HG03571 (cell line): ENCODE data around the gene ANKH.
"Not testable (repeated sequence)": the region's sequence is repeated elsewhere in the genome, so short reads cannot be mapped to it uniquely, and the experiment has no call there.

Experiments
- ATAC-seq: cut with Tn5 transposase; IDR thresholded peaks from one replicate; pipeline ENCODE4 v1.9.1; 2021; ENCODE audit not compliant: unreplicated experiment

Gene ANKH

DNA sequence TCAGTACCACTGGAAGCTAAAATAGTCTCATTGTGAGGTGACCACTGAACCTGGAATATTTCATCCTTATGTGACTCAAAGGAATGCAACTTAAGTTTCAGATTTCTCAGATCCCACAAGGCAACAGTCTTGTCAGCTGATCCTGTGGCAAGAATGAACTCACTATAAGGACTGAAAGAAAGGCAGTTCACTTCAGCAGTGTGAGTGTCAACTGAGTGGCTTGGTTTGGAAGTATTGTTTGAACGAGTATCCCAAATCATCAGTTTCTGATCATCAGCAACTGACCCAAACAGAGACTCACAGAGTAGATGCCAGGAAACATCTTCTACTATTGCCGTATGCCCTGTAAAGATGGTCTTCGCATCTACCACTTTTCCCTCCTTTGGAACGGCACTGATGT, 74.2 kb downstream of the ANKH start:
- ATAC-seq = not testable (repeated sequence)

DNA sequence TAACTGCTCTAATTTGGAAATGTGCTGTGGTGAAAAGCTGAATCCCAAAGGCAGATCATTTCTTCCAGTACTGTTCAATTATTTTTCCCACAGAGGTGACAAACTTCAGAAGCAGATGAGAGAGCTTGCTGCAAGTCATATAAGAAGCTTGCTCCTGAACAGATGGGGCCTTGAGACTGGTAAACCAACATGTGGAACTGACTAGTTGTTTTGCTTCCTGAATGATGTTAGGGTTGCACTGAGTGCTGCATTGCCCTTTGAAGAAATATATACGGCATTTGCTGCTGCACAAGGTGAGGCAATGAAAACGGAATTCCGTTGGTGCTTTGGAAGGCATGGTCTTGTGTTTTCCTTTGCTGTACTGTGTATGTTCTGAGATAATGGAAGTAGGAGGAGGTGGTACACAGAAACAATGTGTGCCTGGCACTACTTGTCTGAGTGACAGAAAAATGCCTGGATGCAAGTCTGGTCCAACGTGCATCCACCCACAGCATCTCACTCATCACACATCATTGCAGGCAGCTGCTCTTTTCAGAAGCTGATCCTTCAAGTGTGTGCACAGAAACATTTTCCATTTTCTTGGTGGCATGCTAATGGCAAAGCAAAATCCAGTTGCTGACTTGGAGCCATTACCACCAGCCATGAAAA, 76.9 kb downstream of the ANKH start:
- ATAC-seq = no peak

DNA sequence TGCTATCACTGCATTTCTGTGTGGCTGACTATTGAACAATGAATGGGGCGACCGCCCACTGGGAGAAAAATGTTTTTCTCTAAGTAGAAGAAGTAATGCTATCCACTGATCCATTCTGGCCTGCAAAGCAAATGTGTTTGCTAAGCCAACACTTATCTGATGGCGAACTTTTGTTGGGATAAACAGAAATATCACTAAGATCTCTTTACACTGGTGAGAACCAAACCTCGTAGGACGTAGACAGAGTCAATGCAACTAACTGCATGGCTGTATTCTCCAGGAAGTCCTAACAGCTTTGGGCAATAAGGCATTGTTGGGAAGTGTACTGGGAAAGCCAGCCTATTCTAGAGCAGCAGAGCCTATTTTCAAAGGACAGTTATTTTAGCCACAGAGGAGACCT, 77.7 kb downstream of the ANKH start:
- no peak for ATAC-seq

DNA sequence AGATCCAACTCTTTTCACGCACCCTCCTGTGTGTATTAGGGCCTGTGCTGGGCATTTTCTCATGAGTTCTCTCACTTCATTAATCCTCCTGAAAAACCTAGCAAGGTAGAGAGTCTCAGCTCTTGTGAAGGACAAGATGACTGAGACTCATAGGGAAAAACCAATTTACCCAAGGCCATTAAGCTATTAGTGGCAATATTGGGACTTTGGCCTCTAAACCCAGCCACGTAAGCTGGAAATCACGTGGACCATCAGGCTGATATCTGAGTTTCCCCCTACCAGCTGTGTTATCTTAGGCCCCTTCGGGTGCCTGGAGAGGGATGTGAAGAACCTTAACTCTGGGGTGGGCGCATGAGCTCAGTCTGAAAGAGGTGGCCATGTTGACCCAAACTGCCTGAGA, 80.7 kb downstream of the ANKH start:
- ATAC-seq = no peak

DNA sequence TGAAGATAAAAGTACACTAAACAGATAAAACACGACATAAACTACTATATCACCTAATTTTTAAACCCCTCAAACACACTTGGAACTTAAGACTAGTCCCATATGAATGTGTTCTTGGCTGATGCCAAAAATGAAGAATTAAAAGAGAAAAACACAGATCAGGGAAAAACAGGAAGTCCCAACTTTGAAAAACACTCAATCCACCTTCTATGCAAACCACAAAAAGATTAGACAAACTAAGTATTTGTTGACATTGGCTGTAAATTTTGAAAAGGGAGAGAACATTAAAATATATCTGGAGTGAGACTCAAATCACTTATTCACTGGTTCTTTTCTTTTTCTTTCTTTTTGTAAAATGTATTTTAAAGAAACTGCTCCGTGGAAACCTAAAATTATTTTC, 81.4 kb downstream of the ANKH start:
- no peak for ATAC-seq

DNA sequence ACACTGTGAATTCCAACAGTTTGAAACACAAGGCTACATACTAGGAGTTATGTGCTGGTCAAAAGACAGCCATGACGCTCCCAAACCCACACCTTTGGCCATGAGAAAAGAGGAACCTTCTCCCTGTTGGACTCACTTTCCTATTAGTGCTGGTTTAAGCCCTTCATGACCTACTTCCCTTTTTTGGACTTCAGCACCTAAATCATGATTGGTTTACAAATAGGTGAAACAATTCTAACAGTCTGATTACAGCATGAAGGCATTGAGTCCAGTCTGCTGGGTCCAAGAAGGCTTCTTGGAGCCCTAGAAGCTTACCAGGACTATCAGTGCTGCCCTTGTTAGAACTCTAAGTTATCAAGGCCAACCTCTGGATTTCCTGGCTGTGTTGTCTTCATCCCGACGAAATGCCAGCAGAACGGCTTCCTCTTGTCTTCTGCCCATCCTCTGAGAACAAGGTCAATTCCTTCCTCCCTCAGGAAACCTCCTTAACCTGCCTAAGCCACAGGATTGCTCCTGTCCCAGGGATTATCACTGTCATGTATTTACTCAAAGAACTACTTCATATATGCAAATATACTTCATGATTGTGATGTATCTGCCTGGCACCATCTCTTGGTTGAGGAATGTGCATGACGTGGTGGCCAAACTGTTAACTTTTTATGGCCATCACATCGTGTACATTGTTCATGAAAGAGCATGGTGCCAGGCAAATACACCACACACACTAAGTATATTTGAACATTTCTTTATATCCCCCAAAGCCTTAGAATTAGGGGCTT, 83.6 kb downstream of the ANKH start:
- ATAC-seq = no peak

DNA sequence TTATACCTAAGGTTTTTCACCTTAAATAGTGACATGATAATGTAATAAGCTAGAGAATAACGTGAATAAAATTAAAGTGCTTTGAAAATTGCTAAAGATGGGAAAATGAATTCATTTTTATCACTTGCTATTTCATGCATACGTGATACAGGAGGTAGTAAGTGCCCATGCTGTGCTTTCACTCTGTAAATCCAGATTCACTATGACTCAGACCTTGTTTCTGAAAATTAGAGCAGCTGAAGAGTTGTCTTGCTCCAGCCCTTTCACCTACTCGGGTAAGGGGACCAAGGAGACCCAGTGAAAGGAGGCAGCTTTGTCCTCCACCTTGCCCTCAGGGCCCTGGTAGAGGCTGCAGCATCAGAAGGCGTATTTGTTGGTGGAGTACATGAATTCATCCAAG, 87.9 kb downstream of the ANKH start:
- ATAC-seq = no peak

DNA sequence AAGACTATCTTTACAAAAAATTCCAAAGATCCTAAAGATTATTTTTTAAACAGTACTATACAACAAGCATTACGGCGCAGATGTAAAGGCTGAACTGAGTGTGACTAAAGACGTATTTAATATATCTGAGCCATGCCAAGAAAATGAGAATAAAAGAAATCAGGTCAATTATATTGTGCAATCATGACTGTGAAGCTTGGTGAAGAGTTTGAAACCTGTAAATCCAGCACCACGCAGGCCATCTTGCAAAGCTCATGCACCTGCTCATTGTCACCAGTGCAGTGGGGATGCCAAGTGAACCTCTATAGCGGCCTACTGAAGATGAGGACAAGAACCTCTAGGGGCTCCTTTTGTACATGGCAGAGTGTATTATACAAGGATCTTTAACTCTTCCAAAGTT, 89.0 kb downstream of the ANKH start:
- ATAC-seq = no peak

DNA sequence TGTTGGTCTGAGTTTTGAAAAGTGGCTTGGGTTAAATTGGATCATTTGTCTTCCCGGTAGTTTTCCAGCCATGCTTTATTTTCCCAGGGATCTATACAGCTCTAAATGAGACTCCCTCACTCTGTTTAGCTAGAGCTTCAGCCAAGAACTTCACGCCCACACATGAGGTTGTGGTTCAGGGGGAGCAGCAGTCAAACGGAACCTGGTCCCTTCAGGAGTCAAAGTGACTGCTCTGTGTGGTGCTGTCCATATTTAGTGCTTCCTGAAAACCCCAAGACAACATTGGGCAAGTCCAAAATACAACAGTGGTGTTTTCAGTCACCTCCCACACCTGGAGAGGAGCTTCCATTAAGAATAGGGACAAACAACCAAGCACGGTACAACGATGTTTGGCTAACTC, 90.5 kb downstream of the ANKH start:
- ATAC-seq = no peak

DNA sequence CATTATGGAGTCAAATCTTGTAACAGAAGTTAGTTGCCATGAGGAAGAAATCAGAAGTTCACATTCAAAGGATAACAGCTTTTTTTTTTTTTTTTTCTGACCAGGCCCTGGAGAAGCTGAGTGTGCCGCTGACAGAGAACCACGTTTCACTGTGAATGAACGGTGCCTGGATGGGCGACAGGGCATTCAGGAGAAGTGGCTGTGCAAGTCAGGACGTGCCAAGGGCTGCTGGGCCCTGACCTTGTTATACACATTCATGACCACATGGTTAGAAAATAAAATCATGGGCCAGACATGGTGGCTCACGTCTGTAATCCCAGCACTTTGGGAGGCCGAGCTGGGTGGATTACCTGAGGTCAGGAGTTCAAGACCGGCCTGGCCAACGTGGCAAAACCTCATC, 91.6 kb downstream of the ANKH start:
- ATAC-seq = no peak

DNA sequence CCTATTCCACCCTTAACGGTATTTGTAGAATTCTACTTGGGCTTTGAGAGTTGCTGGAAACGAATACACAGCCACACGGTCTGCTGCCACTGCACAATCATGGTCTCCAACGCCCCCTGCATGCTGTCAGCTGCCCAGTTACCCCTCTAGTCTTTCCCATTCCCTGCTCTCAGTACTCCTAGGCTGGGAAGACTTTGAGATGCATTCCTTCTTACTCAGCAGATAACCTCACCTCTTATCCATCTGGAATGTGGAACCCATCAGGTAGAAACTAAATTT, 92.8 kb downstream of the ANKH start:
- no peak for ATAC-seq

DNA sequence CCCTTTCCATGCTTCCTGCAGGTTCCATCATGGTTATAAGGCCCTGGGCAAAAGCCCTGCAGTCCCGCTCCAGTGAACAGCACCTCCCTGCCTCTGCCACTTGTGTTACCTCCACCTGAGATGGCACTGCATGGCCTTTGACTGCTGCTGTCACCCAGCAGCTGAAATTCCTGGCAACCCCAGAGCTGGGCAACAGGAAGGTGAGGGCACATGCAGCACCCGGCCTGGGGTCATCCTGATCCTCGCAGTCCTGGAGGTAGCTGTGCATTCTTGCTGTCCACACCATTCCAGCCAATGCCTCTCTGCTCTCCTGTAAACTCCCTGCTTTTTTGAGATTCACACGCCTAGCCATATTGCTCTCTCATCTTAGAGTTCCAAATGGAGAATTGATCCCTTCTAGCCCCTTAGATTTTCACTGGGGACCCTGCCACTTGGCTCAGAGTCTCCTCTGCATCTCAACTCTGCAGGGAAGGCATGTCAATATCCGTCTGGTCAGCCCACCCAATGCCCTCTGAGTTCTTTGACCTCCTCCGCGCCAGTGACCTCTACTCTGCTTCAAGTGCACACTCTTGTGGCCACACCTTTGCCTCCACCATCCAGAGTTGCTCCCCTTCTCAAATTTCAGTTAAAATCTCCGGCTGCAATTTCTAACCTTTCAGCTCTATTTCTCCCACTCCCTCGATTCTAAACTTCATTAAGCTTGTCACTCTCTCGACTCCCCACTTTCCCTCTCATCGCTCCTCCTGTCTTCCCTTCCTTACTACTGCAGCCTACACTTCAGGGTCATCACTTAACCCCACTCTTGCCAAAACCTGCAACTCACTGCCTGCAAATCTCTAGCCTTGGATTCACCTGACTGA, 93.4 kb downstream of the ANKH start:
- no peak for ATAC-seq

DNA sequence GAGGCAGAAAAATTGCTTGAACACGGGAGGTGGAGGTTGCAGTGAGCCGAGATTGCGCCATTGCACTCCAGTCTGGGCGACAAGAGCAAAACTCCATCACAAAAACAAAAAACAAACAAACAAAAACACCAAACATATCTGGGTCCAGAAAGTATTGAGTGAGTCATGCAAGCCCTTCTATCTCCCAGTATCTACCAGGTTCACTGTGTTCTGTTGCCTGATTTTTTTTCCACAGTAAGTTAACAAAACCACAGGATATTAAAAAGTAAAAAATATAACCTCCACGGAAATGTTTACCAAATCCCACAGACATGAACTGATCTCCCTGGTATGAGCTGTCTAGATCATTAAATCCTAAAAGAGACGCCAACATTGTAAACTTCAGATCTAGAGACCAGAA, 94.4 kb downstream of the ANKH start:
- no peak for ATAC-seq

DNA sequence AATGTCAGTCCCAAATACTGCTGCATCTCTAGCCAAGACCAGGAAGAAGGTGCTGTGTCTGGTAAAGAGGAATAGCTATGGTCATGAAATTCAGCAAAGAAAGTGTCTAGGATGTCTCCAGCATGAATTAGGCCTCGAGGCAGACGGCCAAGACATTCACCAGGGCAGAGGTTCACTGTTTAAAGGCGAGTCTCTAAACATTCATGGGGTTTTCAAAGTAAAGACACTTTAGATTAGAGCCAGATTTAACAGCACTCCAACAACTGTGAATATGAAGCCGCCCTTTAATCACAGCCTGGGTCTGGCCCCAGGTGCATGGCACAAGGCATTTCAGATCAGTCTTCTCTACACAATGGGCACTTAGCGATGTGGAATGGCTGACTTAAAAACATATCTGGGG, 95.0 kb downstream of the ANKH start:
- ATAC-seq = no peak

DNA sequence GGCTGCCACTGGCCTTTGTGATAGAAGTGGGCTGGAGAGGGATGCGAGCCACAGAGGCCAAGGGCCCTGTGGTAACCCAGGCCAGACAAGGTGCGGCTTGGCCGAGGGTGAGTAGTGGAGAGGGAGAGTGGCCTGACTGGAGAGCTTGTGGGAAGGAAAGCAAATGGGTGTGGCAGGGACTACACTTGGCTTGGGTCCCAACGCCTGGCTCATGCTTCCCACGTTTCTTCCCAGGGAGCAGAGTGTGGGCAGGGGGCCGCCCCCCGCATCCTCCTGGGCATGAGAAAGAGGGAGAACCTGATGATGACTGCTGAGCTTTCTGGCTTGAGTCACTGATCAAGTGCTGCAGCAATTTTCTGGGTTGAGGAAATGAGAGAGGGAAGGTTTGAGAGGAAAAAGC, 95.7 kb downstream of the ANKH start:
- no peak for ATAC-seq

DNA sequence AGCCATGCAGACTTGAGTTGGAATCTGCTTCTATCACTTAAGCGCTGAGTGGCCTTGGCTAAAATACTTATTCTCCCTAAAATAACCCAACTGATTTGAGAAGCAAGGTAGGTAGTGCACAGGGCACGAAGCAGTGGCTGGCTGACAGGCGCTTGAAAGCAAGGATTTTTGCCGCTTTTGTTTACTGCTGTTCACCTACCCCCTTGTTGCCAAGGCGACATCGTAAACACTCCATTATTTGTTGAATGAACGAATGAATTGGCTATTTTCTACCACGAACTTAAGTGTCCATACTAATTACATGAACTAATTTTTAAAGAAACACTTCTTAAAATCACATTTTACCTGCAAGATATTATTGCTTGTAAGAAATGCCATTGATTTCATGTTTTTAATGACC, 98.0 kb downstream of the ANKH start:
- no peak for ATAC-seq

DNA sequence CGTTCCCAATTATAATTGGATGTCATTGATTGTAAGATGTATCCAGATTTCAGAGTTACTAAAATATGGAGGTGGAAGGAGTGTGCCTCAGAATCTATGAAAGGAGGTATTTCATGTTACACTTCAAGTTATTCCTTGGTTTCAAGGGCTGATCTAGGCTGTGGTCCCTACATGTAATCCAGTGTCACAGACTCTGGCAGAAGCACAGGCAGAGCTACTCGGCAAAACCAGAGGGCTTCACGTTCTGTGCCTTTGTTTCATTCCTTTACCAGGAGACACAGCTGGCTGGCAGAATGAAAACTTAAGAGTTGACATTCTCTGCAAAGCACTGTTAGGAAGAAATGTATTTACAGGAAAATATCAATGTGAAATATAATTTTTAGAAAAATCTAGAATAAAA, 99.6 kb downstream of the ANKH start:
- no peak for ATAC-seq

DNA sequence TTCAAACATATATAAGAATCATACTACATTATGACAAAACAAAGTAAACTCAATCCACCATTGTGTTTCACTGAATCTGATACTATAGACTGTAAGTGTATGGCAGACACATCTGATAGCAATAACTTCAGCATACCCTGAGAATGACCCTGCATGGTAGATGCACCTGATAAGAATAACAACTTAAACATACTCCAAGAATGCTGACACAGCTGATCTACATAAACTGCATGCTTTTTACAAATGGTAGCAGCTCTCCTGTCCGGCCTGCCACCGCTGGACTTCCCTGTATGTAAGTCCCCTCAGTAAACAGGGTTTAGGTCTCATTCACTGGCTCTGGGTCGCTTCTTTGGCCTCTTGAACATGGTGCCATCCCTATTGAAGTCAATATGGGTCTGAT, 100.4 kb downstream of the ANKH start:
- ATAC-seq = no peak

DNA sequence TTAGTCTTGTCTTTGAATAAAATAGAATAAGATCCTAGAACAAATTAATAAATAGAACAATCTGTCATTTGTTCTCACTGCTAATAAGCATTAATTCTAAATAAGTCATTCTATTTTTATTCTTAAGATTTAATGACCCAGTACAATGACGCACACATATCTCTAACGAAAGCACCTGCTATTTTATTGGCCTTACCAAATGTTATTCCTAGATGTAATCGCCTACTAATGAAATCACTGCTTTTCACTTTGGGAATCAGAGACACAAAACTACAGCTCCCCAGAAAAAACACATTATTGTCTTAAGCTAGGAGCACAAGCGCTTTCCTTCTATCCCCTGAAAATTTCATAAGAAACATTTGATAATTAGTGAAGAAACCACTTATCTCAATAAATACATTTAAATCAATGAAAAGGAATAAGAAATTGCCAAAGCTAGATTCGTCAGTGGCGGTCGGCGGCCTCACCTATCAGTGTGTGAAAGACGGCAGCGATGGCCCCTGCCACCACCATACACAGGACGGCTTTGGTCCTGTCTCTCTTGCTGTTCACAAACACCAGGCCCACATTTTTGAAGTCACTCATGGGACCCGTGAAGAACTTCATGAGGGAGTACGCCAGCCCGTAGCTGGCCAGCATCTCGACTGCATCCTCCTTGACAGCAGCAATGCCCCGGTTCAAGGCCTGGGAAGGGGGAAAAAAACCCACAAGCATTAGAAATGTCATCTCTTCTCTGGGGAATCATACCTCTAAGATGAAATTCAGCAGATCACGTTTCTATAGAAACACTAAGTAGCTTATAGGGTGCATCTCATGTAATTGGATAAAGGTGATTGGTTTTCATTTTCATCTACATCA, 102.8 kb downstream of the ANKH start:
- no peak for ATAC-seq

DNA sequence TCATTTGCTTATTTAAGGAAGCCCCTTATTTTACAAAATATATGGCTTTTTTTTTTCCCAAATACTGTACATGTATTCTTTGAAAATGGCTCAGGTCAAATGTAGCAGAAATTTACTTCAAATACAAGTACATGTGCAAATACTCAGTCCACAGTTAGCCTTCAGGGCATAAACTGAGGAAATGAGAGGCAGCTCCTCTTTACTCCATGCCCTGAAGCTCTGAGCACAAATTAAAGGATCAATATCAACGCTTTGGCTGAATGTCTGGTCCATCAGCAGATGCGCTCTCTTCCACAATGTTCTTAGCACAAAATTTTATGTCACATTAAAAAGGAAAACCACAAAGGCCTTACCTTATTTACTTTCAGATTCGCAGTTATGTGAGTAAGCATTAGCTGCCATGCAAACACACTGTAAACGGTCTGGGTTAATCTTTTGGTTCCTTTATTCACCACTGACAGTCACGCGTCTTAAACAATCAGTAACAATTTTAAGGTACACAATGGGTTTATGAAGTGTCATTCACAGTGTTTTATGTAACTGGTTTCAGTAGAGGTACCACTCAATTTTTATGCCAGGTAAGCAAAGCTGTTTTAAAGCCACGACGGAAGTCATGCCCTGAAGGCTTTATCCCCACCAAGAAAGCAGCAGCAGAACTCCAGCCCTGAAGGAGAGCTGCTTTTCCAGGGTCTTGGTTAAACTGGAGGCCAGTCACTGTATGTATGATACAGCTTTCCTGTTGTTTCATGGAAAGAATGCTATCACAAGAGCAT, 103.7 kb downstream of the ANKH start:
- ATAC-seq = peak; percentile 89

DNA sequence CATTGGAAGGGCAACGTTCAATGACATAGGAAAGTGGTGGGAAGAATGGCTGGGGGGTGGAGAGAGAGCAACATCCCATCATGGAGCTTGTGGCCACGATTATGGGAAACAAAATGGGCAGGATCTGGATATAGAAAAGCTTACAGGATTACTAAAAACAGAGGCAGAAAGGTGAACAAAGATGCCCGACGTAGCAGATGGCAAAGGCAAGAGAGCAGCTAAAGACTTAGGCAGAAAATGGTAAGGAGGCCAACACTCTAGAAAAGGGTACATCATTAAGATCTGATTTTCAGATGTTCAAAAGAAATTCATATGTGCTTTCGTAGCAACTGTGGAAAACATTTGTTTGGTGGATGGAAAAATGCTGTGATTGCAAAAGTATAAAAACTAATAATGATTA, 104.5 kb downstream of the ANKH start:
- no peak for ATAC-seq
